Fibroblast of skin of left biceps (primary cell): ENCODE results near the gene CORO7.

ENCODE experiments used
- DNase-seq, 2 experiments: peaks; one replicate each; pipeline ENCODE4 v3.0.0-alpha.2; 2013; ENCODE audit warnings: low read depth in 2 of 2

CORO7 gene

DNA sequence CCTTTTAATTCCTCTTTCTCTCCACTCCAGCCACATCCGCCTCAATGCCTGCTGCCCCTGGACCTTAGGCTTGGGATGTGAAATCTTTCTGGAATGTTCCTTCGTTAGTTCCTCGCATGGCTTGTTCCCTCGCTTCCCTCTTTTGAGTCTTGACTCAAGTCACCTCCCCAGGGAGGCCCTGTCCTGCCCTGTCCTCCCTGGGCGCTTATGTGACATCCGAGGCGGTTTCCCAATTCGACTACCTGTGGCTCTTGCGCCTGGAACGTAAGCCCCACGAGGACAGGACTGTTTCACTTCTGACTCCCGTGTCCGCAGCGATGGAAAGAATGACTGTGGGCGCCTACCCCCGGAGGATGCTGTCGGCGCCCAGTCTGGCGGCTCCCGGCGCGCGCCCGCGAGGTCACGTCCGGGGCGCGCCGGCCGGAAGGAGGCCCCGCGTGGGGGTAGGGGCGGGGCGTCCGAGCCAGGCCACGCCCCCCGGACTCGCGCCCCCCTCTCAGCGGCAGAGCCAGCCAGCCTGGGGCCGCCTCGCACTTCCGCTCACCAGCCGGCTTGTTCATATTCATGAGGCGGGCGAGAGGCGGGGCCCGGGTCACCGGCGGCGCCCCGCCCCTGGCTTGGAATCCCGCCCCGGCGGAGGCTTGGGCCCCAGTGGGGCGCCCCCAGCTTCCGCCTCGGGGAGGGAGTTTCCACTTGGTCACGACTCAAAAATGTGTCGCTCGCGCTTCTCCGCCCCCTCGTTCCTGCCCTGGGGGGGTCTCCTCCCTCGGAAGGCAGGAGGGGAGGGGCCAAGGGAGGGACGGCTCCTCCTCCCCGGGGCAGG, 109.0 kb downstream of the CORO7 start:
- DNase-seq, result peak; percentile 88 to 92

GRCh38 chr16:4306470-4307214, 109.8 kb downstream of the CORO7 start:
- DNase-seq, result no peak
